ENCODE results near the gene DDR1. TPM values are rescaled to one million over a fixed set of nuclear protein-coding genes. Genes with fewer than 3 reads are reported as not detected.

DDR1 gene
- total RNA-seq, 1 donor from 2014 or later: 85.3 TPM

GRCh38 chr6:30889921-30890645, 5.8 kb downstream of the DDR1 start:
- H3K4me3 ChIP-seq: no peak overlapping the region
- peaks cover 10% of the 10 kb centered on the region for H3K27me3 Mint-ChIP-seq (ENCODE audit: insufficient read depth, low read depth)
- H3K36me3 ChIP-seq: peaks cover 4% of the 10 kb centered on the region
- H3K4me2 ChIP-seq: peak overlapping the region; percentile 16
- no peak for TF ChIP-seq EZH2phosphoT487 (IDR thresholded peaks at IDR 0.05)
- no peak for TF ChIP-seq EZH2 (IDR thresholded peaks at IDR 0.05)
- TF ChIP-seq CTCF (IDR thresholded peaks at IDR 0.05): no peak
- peaks cover 82% of the 10 kb centered on the region for H4K20me1 ChIP-seq (ENCODE audit: low read depth)
- peak overlapping the region; percentile 24 for H3K4me3 Mint-ChIP-seq
- H3K27ac Mint-ChIP-seq: peak overlapping the region; percentile 55
- no peaks in the 10 kb centered on the region for H3K27me3 ChIP-seq
- peak overlapping the region; percentile 27 for H3K27ac ChIP-seq
- peaks cover 35% of the 10 kb centered on the region for H3K36me3 Mint-ChIP-seq
- peaks cover 54% of the 10 kb centered on the region for H3K4me1 ChIP-seq
- peaks cover 47% of the 10 kb centered on the region for H3K4me1 Mint-ChIP-seq
- peaks cover 85% of the 10 kb centered on the region for H3K79me2 ChIP-seq (ENCODE audit: low read depth)
- H3F3A ChIP-seq (ENCODE audit: low read depth): peaks cover 30% of the 10 kb centered on the region
- no peaks in the 10 kb centered on the region for H3K9me3 Mint-ChIP-seq
- H3K9ac ChIP-seq: no peak overlapping the region
- H3K9me3 ChIP-seq (ENCODE audit: low read depth): no peaks in the 10 kb centered on the region
- H2AFZ ChIP-seq (replicated peaks): no peak overlapping the region
- DNase-seq (ENCODE audit: low spot score): no peak

- H3K4me1 Mint-ChIP-seq: peaks cover 40% of the 10 kb centered on the region
- Histone ChIP-seq H2AFZ (replicated peaks) (no peak overlapping the region), H3K9ac (no peak overlapping the region), H3K27ac (peak overlapping the region; percentile 27), H3K4me3 (no peak overlapping the region), H3K27me3 (no peaks in the 10 kb centered on the region), H3K9me3 (ENCODE audit: low read depth) (no peaks in the 10 kb centered on the region), H4K20me1 (ENCODE audit: low read depth) (peaks cover 82% of the 10 kb centered on the region), H3K4me2 (no peak overlapping the region), H3K79me2 (ENCODE audit: low read depth) (peaks cover 77% of the 10 kb centered on the region), H3K36me3 (peaks cover 4% of the 10 kb centered on the region), H3K4me1 (peaks cover 54% of the 10 kb centered on the region), H3F3A (ENCODE audit: low read depth) (peaks cover 22% of the 10 kb centered on the region)
- no peaks in the 10 kb centered on the region for H3K9me3 Mint-ChIP-seq
- H3K4me3 Mint-ChIP-seq: no peak overlapping the region
- H3K27ac Mint-ChIP-seq: no peak overlapping the region
- H3K36me3 Mint-ChIP-seq: peaks cover 34% of the 10 kb centered on the region
- H3K27me3 Mint-ChIP-seq (ENCODE audit: insufficient read depth, low read depth): peaks cover 8% of the 10 kb centered on the region
- TF ChIP-seq EZH2phosphoT487 (IDR thresholded peaks at IDR 0.05): no peak
- TF ChIP-seq CTCF (IDR thresholded peaks at IDR 0.05): no peak
- no peak for TF ChIP-seq EZH2 (IDR thresholded peaks at IDR 0.05)
- no peak for DNase-seq (ENCODE audit: low spot score)
Observed at GRCh38 chr6:30890646-30891449, 6.5 kb downstream of the DDR1 start.

GRCh38 chr6:30891450-30891723, 7.1 kb downstream of the DDR1 start:
- H3K9me3 Mint-ChIP-seq: no peaks in the 10 kb centered on the region
- DNase-seq (ENCODE audit: low spot score): no peak
- H3K4me1 Mint-ChIP-seq: peaks cover 37% of the 10 kb centered on the region
- Histone ChIP-seq H3K9ac (no peak overlapping the region), H3K36me3 (peaks cover 4% of the 10 kb centered on the region), H3K4me1 (peaks cover 52% of the 10 kb centered on the region), H4K20me1 (ENCODE audit: low read depth) (peaks cover 87% of the 10 kb centered on the region), H3K4me3 (no peak overlapping the region), H3K4me2 (no peak overlapping the region), H2AFZ (replicated peaks) (no peak overlapping the region), H3K27ac (no peak overlapping the region), H3F3A (ENCODE audit: low read depth) (peaks cover 17% of the 10 kb centered on the region), H3K79me2 (ENCODE audit: low read depth) (peaks cover 72% of the 10 kb centered on the region), H3K9me3 (ENCODE audit: low read depth) (no peaks in the 10 kb centered on the region), H3K27me3 (no peaks in the 10 kb centered on the region)
- peaks cover 5% of the 10 kb centered on the region for H3K27me3 Mint-ChIP-seq (ENCODE audit: insufficient read depth, low read depth)
- TF ChIP-seq EZH2phosphoT487 (IDR thresholded peaks at IDR 0.05) (no peak), CTCF (IDR thresholded peaks at IDR 0.05) (no peak), EZH2 (IDR thresholded peaks at IDR 0.05) (no peak)
- H3K27ac Mint-ChIP-seq: peak overlapping the region; percentile 11
- H3K36me3 Mint-ChIP-seq: peaks cover 37% of the 10 kb centered on the region
- H3K4me3 Mint-ChIP-seq: peak overlapping the region; percentile 18

All from neural progenitor cell (in vitro differentiated cells).